ENCODE results near the gene AP1M2. TPM values are rescaled to one million over a fixed set of nuclear protein-coding genes. Genes with fewer than 3 reads are reported as not detected.

Gene AP1M2
- total RNA-seq, 1 experiment from 2014 or later: 2.5 TPM

DNA sequence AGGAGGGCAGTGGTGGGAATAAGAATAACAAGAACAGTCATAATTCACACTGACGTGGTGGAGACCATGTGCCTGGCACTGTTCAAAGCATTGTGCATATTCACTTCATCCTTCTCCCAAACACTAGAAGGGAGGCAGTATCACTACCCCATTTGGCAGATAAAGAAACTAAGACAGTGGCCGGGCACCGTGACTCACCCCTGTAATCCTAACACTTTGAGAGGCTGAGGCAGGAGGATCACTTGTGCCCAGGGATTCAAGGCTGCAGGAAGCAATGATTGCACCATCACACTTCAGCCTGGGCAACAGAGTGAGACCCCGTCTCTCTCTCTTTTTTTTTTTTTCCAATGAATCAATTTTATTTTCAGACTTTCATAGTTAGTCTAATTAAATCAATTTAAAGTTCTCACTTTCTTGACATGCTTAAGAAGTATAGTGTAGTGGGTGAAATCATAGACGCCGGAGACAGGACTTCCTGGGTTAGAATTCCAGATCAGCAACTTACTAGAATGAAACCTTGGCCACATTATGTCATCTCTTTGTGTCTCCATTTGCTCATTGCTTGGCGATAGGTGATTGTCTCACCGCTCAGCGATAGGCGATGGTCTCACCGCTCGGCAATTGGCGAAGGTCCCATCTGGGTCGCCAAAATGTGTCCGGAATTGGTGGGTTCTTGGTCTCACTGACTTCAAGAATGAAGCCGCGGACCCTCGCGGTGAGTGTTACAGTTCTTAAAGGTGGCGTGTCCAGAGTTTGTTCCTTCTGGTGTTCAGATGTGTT lies 48.7 kb downstream of the AP1M2 start:
- Histone ChIP-seq H3K9me3 (ENCODE audit: low read depth, low read length, poor library complexity, severe bottlenecking) (no peaks in the 10 kb centered on the region), H3K27ac (ENCODE audit: low read depth, low read length, poor library complexity, severe bottlenecking) (no peak overlapping the region), H3K27me3 (replicated peaks; ENCODE audit: insufficient read depth, low read depth, low read length, poor library complexity) (no peaks in the 10 kb centered on the region), H3K4me1 (ENCODE audit: insufficient read depth, low read length, poor library complexity, severe bottlenecking) (peaks cover 4% of the 10 kb centered on the region), H3K4me3 (ENCODE audit: low read depth, low read length, poor library complexity, severe bottlenecking) (no peak overlapping the region), H3K36me3 (ENCODE audit: insufficient read depth, low read length, poor library complexity, severe bottlenecking) (no peaks in the 10 kb centered on the region)
- no peak for TF ChIP-seq EZH2 (IDR thresholded peaks at IDR 0.05; ENCODE audit: borderline replicate concordance, low read depth, low read length, poor library complexity, severe bottlenecking)
- no TSS peak for BruUV-seq (replicated peaks)
- POLR2A ChIA-PET (ENCODE audit: low non-redundant PET): no interaction called here
- intact Hi-C loops (cut with micrococcal nuclease; ENCODE audit: unreplicated experiment): no loop called here
- CTCF ChIA-PET: no interaction called here
- no peak for DNase-seq (ENCODE audit: low spot score)

DNA sequence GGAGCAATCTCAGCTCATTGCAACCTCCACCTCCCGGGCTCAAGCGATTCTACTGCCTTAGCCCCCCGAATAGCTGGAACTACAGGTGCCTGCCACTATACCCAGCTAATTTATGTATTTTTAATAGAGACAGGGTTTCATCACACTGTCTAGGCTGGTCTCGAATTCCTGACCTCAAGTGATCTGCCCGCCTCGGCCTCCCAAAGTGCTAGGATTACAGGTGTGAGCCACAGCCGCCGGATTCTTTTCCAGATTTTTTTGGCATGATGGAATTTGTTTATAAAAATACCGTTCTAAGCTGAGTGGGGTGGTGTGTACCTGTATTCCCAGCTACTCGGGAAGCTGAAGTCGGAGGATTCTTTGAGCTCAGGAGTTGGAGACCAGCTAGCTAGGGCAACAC lies 49.4 kb downstream of the AP1M2 start:
- CTCF ChIA-PET: no interaction called here
- no peak overlapping the region for H3K27ac ChIP-seq (ENCODE audit: low read depth, low read length, poor library complexity, severe bottlenecking)
- no peaks in the 10 kb centered on the region for H3K36me3 ChIP-seq (ENCODE audit: insufficient read depth, low read length, poor library complexity, severe bottlenecking)
- no peaks in the 10 kb centered on the region for H3K9me3 ChIP-seq (ENCODE audit: low read depth, low read length, poor library complexity, severe bottlenecking)
- no peaks in the 10 kb centered on the region for H3K27me3 ChIP-seq (replicated peaks; ENCODE audit: insufficient read depth, low read depth, low read length, poor library complexity)
- no peak for DNase-seq (ENCODE audit: low spot score)
- no peaks in the 10 kb centered on the region for H3K4me1 ChIP-seq (ENCODE audit: insufficient read depth, low read length, poor library complexity, severe bottlenecking)
- H3K4me3 ChIP-seq (ENCODE audit: low read depth, low read length, poor library complexity, severe bottlenecking): no peak overlapping the region
- intact Hi-C loops (cut with micrococcal nuclease; ENCODE audit: unreplicated experiment): no loop called here
- TF ChIP-seq, protein P1, sequence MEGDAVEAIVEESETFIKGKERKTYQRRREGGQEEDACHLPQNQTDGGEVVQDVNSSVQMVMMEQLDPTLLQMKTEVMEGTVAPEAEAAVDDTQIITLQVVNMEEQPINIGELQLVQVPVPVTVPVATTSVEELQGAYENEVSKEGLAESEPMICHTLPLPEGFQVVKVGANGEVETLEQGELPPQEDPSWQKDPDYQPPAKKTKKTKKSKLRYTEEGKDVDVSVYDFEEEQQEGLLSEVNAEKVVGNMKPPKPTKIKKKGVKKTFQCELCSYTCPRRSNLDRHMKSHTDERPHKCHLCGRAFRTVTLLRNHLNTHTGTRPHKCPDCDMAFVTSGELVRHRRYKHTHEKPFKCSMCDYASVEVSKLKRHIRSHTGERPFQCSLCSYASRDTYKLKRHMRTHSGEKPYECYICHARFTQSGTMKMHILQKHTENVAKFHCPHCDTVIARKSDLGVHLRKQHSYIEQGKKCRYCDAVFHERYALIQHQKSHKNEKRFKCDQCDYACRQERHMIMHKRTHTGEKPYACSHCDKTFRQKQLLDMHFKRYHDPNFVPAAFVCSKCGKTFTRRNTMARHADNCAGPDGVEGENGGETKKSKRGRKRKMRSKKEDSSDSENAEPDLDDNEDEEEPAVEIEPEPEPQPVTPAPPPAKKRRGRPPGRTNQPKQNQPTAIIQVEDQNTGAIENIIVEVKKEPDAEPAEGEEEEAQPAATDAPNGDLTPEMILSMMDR (conservative IDR thresholded peaks at IDR 0.05; ENCODE audit: low read depth, low read length): no peak
- no peak for TF ChIP-seq EZH2 (IDR thresholded peaks at IDR 0.05; ENCODE audit: borderline replicate concordance, low read depth, low read length, poor library complexity, severe bottlenecking)
- POLR2A ChIA-PET (ENCODE audit: low non-redundant PET): interaction anchor here (0.6 kb wide), 2 partner anchors 23 to 110 kb away, joined by 3 to 10 read pairs; no protein-coding TSS in a partner anchor
- BruUV-seq (replicated peaks): no TSS peak

DNA sequence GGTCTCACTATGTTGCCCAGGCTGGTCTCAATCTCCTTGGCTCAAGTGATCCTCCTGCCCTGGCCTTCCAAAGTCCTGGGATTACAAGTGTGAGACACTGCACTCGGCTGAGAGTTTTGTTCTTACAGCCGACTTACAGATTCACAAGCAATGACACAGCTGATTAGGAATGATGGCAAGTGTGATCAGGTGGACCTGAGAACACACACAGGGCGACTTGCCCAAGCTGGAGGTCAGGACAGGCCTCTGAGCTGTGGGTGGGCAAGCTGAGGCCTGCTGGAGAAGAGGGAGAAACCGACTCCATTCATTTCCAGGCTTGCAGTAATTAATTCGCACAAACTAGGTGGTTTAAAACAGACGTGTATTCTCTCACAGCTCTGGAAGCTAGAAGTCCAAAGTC lies 51.5 kb downstream of the AP1M2 start:
- intact Hi-C loops (cut with micrococcal nuclease; ENCODE audit: unreplicated experiment): no loop called here
- DNase-seq (ENCODE audit: low spot score): no peak
- Histone ChIP-seq H3K27ac (ENCODE audit: low read depth, low read length, poor library complexity, severe bottlenecking) (no peak overlapping the region), H3K27me3 (replicated peaks; ENCODE audit: insufficient read depth, low read depth, low read length, poor library complexity) (no peaks in the 10 kb centered on the region), H3K4me3 (ENCODE audit: low read depth, low read length, poor library complexity, severe bottlenecking) (no peak overlapping the region), H3K4me1 (ENCODE audit: insufficient read depth, low read length, poor library complexity, severe bottlenecking) (no peaks in the 10 kb centered on the region), H3K9me3 (ENCODE audit: low read depth, low read length, poor library complexity, severe bottlenecking) (no peaks in the 10 kb centered on the region), H3K36me3 (ENCODE audit: insufficient read depth, low read length, poor library complexity, severe bottlenecking) (no peaks in the 10 kb centered on the region)
- ChIA-PET POLR2A (ENCODE audit: low non-redundant PET) (interaction anchor here (0.6 kb wide), 1 partner anchor 60 kb away, joined by 8 read pairs; no protein-coding TSS in a partner anchor), CTCF (interaction anchor here (1.0 kb wide), 1 partner anchor 24 kb away, joined by 4 read pairs; no protein-coding TSS in a partner anchor)
- TF ChIP-seq, protein P1 (conservative IDR thresholded peaks at IDR 0.05; ENCODE audit: low read depth, low read length): no peak
- no peak for TF ChIP-seq EZH2 (IDR thresholded peaks at IDR 0.05; ENCODE audit: borderline replicate concordance, low read depth, low read length, poor library complexity, severe bottlenecking)
- no TSS peak for BruUV-seq (replicated peaks)
